GM19468 (cell line): Measurements from ENCODE around the gene KLHL29.

Experiments
- ATAC-seq: cut with Tn5 transposase; IDR thresholded peaks from one replicate; pipeline ENCODE4 v1.9.1; 2021; ENCODE audit warnings: mild to moderate bottlenecking, moderate library complexity, moderate number of reproducible peaks; ENCODE audit not compliant: unreplicated experiment; ENCODE audit errors: extremely low read depth

The KLHL29 gene

GRCh38 chr2:23366720-23367119 lies 18.3 kb upstream of the KLHL29 start:
- ATAC-seq, result no peak

- ATAC-seq, result no peak
Observed at GRCh38 chr2:23367760-23368159, 17.2 kb upstream of the KLHL29 start.

- ATAC-seq, result no peak
Observed at GRCh38 chr2:23373666-23374065, 11.3 kb upstream of the KLHL29 start.

- ATAC-seq, result peak; percentile 10
Observed at GRCh38 chr2:23375448-23375847, 9.5 kb upstream of the KLHL29 start.

- no peak for ATAC-seq
Observed at GRCh38 chr2:23376075-23376474, 8.9 kb upstream of the KLHL29 start.

- ATAC-seq, result no peak
Observed at GRCh38 chr2:23376972-23377371, 8.0 kb upstream of the KLHL29 start.

GRCh38 chr2:23377771-23378170 lies 7.2 kb upstream of the KLHL29 start:
- ATAC-seq, result no peak

- ATAC-seq, result no peak
Observed at GRCh38 chr2:23378496-23378895, 6.5 kb upstream of the KLHL29 start.

- ATAC-seq, result peak; percentile 19
Observed at GRCh38 chr2:23379220-23379695, 5.7 kb upstream of the KLHL29 start.

GRCh38 chr2:23380562-23381065 lies 4.4 kb upstream of the KLHL29 start:
- ATAC-seq, result no peak

GRCh38 chr2:23381084-23381483 lies 3.9 kb upstream of the KLHL29 start:
- ATAC-seq, result no peak

GRCh38 chr2:23381485-23381884 lies 3.5 kb upstream of the KLHL29 start:
- no peak for ATAC-seq

GRCh38 chr2:23383100-23383499 lies 1.9 kb upstream of the KLHL29 start:
- no peak for ATAC-seq

GRCh38 chr2:23385351-23385747 lies 370 bp downstream of the KLHL29 start:
- ATAC-seq, result peak; percentile 2

GRCh38 chr2:23385748-23386338 lies 864 bp downstream of the KLHL29 start:
- ATAC-seq, result no peak

- no peak for ATAC-seq
Observed at GRCh38 chr2:23386339-23387220, 1.6 kb downstream of the KLHL29 start.

GRCh38 chr2:23387221-23387550 lies 2.2 kb downstream of the KLHL29 start:
- ATAC-seq, result no peak

GRCh38 chr2:23387845-23388244 lies 2.9 kb downstream of the KLHL29 start:
- no peak for ATAC-seq

GRCh38 chr2:23388294-23388693 lies 3.3 kb downstream of the KLHL29 start:
- ATAC-seq, result no peak

GRCh38 chr2:23388756-23389514 lies 4.0 kb downstream of the KLHL29 start:
- ATAC-seq, result no peak

GRCh38 chr2:23390152-23390551 lies 5.2 kb downstream of the KLHL29 start:
- ATAC-seq, result no peak
